ENCODE data around the gene LAMP5.

The LAMP5 gene

DNA sequence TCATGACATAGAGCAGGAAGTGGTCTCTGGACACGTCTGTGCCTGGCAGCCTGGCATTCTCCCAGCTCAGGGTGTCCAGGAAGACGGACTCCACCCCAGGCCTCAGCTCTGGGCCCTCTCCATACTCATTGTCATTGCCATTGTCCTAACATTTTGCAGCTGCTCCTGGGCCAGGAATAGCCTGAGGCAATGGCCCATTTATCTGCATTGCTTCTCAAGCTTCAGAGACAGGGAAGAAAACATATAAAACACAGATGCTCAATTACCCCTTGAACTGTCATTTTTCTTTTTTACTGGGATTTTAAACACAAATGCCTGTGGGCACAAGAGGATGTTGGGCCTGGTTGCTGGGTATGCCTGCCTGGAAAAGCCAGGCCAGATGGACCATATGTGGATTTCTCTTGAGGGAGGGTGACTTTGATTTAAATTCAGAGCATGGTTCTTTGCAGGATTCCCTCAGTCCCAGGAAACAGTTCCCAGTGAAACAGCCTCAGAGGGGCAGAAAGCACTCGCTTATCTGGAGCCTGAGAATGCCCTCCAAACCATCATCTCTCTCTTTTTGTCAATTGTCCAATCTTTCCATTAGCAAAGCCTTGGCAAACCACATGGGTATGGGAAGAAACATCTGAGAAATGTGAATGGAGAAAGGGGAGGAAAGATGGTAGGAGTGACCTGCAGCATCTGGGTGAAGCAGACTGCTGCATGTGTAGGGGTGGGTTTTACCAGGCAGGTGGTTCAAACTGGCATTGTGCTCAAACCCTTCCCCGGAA is 17.9 kb downstream of the LAMP5 start:
- DNase-seq (ENCODE audit: low read depth in 1 of 2, low spot score in 1 of 2): no peak

DNA sequence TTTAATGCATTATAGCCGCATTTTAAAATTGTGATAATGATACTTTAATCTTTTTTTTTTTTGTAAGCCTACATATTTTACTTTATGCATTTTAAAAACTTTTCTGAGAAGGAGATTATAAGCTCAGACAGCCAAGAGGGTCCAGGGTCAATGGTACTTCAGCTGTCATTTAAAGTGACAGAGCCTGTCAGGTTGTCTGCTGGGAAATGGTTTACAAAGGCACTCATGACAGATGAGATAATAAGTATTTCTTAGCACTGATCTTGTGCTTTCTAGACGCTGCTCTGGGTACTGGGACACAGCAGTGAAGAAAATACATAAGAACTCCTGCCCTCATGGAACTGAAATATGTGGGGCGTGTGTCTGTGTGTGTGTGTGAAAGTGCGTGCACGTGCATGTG is 19.6 kb downstream of the LAMP5 start:
- no peak for DNase-seq (ENCODE audit: low read depth in 1 of 2, low spot score in 1 of 2)

DNA sequence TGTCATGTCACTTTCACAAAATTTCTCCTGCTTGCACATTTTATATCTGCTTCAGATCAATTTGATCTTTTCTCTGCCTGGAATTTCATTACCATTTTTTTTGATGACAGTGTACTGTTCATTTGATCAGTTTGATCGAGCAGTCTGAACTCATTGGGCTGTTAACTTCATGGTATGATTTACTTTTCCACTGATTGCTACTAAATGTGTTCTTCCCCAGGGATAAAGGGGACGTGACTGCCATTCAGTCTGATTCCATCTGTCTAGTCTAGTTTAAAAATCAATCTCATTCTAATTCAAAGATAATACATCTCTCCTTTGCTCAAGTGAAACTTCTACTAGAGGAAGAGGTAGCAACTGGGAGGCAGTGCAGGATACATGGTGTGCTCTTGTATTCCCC is 21.1 kb downstream of the LAMP5 start:
- DNase-seq (ENCODE audit: low read depth in 1 of 2, low spot score in 1 of 2): no peak

DNA sequence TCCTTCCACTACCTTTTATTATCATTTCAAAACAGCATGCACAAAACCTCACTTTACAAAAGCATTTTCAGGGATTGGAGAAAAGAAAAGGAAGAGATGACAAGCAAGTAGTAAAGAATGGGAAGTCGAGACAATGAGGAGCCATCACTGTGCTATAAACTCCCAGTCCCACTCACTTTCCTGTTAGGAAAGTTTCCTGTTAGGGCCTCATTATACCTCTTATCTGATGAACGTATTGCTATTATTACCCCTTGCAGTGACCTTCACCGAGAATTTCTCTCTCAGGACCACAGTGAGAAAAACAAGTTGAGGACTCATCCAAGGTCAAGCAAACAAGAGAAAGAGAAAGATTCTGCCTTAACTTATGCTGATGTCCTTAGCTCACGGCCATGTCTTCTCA is 28.8 kb downstream of the LAMP5 start:
- no peak for DNase-seq (ENCODE audit: low read depth in 1 of 2, low spot score in 1 of 2)

DNA sequence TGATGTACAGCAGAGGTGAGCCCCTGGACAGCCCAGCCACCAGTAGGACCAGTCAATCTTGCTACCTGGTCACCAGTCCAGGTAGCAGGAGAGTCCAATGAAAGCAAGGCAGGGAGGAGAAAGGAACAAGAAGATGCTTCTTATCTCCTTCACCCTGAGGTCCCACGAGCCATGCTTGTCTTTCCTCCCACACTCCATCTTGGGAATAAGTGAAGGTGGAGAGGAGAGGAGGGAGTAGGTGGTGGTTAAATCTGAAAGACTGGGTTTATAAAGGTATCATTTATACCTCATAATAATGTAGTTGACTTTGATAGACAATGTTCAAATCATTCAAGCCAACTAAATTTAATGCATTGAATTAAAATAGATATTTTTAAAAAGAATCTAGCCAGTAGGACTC is 35.9 kb downstream of the LAMP5 start:
- DNase-seq (ENCODE audit: low read depth in 1 of 2, low spot score in 1 of 2): no peak

DNA sequence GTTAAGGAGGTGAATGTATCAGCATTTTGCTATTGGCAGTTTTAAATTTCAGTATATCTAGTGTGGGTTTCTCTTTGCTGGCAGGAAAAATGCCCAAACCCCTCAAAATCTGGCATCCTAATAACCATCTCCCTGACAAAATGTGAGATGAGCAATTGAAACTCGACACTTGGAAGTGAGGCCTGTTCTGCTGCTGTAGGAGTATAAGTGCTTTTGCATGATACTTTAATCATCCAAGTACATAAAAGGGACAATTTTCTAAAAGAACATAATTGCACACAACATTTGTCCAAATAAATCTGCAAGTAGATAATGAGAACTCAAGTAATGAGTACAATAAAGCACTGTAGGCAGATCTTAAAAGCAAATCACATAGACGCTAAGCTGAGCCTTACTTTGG is 36.5 kb downstream of the LAMP5 start:
- no peak for DNase-seq (ENCODE audit: low read depth in 1 of 2, low spot score in 1 of 2)

DNA sequence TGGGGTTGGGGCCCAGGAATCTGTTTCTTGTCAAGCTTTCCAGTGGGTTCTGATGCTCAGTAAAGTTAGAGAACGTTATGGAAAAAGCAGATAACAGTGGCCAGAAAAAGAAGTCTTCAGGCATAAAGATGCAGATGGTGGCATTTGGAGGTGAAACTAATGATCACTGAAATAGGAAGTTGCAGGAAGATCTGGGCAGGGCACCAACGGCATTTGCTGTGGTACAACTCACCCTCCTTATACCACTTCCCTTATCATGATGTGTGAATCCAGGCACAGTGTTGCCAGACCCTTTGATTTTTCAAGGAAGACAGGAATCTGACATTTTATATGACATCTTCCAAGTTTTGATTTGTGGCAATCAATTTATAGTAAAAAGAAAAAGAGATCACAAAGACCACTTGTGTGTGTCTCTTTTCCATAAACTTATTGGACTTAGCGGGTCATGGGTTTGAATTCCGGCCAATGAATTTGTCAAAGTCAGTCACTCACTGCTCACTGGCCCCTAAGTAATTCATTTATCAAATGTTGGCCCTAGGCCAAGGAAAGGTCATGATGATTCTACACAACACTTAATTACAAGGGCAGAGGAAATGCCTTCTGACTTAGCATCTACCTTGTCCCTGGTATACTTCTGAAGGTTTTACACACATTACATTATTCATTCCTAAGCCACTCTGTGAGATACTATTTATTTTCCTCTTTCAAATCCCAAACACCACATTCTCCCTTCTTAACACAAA is 37.6 kb downstream of the LAMP5 start:
- DNase-seq (ENCODE audit: low read depth in 1 of 2, low spot score in 1 of 2): no peak

DNA sequence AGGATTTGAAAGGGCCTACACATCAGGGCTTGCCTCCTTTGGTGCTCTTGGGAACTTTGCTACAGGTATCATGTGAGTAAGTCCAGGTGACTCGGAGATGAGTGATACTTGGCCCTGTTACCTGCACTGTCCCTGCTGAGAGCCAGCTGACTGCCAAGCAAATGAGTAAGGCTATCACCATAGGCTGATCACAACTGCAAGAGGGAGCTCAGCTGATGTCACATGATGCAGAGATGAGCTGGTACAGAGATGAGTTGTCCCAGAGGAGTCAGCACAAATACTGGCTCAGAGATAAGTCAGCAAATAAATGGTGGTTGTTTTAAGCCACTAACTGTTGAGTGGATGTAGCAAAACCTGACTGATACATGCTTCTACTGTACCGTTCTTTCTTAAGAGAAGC is 41.4 kb downstream of the LAMP5 start:
- DNase-seq (ENCODE audit: low read depth in 1 of 2, low spot score in 1 of 2): no peak

DNA sequence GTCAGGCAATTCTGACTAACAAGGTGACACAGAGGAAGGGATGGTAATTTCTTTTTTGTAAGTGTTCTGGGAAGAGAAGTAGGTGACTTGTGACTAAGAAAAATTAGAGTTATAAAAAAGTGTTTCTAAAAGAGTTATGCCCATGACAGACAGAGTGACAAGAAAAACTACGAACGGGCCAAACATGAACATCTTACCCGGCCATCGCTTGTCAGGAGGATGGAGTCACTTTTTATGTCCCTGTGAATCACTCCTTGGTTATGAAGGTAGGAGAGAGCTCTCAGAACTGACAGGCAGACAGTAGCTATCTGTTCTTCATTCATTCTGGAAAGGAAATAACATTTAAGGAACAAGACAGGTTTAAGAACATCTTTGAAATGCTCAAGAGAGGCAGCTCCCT is 43.0 kb downstream of the LAMP5 start:
- no peak for DNase-seq (ENCODE audit: low read depth in 1 of 2, low spot score in 1 of 2)

DNA sequence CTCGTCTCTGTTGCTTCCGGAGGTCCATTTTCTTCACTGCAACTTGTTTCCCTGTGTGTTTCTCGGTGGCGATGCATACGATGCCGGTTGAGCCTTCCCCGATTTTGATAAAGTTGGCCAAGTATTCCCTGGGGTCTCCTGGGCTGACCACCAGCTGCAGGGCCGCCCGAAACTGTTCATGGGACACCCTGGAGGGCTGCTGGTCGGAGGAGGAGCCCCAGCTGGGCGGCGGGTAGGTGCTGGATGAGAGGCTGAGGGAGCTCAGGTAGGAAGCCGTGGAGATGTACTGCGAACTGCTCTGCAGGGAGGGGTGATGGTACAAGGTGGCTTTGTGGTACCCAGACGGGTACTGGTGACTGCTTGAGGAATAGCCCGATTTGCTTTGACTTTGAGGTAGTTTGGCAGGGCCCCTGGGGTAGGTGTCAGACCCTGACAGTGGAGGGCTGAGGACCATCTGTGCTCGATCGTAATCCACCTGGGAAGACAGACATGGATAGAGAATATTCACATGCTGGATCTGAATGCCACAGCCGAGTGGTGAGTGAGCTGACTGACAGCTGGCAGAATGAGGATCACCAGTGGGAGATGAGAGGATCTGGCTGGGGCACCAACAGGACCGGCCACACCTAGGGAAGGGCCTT is 51.6 kb downstream of the LAMP5 start:
- DNase-seq (ENCODE audit: low read depth in 1 of 2, low spot score in 1 of 2): no peak

DNA sequence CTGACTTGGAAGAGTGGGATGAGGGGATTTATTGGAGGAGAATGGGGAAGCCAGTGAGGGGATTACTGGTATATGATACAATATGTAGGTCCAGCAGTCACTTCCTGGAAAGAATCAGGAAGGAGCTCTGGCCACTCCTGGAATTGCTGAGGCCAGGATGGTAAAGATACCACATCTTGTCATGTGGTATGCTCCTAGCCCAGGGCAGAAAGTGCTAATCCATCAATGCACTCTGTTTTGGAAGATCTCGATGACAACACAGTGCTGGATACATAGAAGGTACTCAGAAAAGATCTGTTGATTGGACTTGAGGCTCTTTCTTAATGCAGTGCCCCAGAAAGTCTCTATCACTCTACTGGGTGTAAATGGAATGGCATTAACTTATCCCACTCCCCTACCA is 52.6 kb downstream of the LAMP5 start:
- no peak for DNase-seq (ENCODE audit: low read depth in 1 of 2, low spot score in 1 of 2)

DNA sequence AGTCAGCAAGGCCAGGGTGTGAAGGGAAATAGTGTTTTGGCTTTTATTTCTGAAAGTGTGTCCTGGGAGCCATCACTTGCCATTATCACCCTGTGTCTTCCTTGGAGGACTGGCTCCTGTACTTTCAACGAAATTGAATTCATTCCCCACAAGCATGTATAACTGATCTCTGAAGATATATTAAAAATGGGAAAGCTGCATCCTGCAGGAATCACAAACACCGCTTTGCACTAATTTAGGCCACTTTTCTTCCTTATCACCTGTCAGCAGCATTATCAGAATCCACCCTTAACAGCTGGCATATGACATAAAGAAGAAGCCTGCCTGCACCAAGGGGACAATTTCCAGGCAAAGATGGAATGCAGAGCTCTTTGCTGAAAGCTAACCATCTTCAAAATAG is 56.2 kb downstream of the LAMP5 start:
- no peak for DNase-seq (ENCODE audit: low read depth in 1 of 2, low spot score in 1 of 2)

DNA sequence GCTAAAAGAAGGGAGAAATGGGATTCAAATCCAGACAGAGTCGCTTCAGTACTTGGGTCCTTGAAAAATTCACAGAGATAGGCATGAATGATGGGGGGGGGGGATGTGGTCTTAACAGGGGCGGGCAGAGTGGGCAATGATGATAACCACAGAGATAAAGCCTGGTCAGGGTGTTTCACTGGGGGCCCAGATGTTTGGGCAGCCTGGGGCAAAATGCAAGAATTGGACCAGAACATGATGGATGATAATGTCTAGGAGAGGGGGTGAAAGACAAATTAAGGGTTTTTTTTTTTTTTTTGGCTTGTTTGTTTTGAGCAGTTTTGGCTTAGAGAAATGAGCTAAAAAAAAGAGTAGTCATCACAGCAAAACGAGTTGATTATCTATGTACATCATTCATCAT is 57.4 kb downstream of the LAMP5 start:
- DNase-seq (ENCODE audit: low read depth in 1 of 2, low spot score in 1 of 2): no peak

DNA sequence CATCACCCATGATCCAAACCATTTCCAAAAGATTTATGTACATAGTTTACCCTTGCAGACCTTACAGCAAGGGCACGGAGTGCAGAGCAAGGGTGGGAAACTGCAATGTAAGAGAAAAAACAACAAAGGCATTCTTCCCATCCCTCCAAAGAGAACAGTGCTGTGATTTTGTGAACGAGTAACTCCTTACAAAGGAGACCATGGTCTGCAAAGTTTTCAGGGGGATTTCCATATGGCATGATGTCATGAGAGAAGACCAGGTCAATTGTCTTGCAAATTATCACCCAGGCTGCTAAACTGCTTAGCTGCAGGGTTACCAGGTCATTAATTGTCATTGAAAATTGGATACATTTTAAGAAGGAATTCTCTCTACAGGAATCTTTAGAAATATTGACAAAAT is 58.3 kb downstream of the LAMP5 start:
- no peak for DNase-seq (ENCODE audit: low read depth in 1 of 2, low spot score in 1 of 2)

DNA sequence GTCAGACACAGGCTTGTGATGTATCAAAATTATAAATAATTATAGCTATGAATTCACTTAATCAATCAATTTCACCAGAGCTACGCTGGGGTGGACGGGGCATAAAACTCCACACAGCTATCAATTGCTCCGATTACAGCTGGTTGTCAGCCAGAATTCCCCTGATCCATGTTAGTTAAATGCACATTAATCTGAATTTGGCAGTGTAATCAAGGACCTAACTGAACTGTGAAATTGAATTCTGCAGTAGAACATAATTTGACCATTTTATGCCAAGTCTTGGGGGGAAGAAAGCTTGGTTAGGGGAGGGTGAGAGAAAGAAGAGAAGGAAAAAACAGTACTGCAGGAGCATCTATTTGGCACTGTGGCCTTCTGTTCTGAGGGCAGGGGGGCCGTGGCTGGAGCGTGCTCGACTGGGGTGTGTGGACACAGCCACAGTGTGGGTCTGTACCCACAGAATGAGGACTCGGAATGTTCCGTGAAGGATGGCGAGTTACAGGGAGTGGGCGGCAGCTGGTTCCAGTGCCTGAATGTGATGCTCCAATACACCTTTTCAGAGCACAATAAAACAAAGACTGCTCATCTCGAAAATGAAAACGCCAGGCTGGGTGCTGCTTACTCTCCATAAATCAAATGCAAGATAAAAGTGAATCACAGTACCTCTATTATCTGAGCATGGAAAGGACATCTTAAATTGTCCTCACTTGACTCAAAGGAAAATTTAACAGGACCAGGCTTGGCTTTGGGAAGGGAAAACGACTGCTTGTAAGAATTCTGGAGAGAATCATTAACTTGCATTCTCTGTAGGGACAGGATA is 59.2 kb downstream of the LAMP5 start:
- DNase-seq (ENCODE audit: low read depth in 1 of 2, low spot score in 1 of 2): no peak

DNA sequence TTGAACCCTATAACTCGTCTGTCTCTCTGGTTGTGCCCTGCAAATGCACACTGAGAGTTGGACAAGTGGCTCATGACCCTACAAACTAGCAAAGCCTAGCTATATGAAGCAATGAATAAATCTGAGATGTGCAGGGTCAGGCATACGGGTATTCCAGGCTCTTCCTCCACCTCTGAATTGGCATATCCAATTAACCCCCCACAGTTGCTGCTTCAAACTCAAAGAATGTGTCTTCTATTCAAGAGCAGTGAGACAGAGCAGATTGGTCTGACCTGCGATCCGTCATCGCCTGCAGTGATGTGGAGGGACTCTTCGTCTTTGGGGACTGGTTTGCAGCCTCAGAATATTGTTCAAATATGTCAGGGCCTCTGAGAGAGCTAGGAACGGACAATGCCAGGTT is 59.8 kb downstream of the LAMP5 start:
- no peak for DNase-seq (ENCODE audit: low read depth in 1 of 2, low spot score in 1 of 2)

DNA sequence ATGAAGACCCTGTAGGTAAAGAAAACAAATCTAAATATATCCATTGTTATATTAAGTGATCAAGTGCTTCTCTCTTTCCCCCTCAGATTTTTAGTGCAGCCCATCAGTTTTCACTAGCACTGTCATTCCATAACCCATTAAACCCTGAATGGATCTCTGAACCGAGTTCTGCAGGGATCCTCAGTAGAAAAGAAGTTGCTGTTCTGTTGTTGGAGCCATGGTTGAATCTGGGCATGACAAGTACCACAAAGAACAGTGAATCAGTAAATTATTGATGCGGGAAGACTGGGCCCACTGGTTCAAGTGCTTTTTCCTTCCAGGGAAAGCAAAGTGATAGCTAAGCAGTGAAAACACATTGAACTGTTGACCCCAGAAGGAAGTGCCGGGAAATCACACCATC is 60.4 kb downstream of the LAMP5 start:
- DNase-seq (ENCODE audit: low read depth in 1 of 2, low spot score in 1 of 2): no peak

DNA sequence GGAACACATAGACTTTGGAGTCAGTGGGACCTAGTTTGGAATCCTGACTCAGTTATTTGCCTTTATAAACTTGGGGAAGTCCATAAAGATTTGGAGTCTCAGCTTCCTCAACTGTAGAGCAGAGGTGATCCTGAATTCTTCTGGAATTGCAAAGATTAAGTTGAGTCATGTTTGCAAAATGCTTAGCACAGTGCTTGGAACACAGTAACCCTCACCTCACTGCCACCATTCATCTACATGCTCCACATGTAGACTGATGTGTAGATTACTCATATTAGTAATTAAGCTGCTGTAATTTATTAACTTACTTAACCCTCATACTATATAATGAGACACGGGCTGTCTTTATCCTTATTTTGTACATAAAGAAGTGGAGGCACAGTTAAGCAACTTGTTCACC is 61.4 kb downstream of the LAMP5 start:
- no peak for DNase-seq (ENCODE audit: low read depth in 1 of 2, low spot score in 1 of 2)

DNA sequence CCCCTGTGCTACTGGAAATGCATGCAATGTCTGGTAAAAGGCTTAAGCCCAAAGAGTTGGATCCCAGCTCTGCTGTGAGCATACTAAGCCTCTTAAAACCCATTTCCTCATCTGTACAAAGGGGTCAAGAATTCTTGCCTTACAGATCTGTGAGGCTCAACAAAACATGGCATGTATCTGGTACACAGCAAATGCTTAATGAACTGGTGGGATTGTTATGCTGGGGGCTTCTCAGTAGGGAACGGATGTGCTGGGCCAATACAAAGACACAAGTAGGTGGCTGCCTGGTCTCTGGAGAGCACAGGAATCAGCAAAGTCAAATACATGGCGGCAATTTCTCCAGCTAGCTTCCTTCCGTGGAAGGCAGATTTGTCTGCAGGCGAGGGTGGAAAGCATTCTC is 62.3 kb downstream of the LAMP5 start:
- DNase-seq (ENCODE audit: low read depth in 1 of 2, low spot score in 1 of 2): no peak

DNA sequence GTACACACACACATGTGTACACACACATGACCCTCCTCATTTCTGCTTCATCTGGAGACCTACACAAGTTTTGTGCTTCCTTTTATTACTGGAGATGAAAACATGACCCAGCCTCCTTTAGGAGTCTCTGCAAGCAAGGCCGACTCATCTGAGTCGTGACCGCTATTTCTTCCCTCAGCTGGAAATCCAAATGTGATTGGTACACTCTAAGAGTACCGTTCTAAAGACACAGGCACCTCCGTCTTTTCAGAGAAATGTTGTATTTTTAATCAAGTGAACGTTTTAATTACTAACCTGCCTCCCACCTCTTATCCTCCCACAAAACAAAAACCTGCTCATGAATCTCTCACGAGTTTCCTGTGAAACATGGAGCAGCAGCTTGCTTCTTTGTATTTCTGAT is 63.0 kb downstream of the LAMP5 start:
- no peak for DNase-seq (ENCODE audit: low read depth in 1 of 2, low spot score in 1 of 2)

DNA sequence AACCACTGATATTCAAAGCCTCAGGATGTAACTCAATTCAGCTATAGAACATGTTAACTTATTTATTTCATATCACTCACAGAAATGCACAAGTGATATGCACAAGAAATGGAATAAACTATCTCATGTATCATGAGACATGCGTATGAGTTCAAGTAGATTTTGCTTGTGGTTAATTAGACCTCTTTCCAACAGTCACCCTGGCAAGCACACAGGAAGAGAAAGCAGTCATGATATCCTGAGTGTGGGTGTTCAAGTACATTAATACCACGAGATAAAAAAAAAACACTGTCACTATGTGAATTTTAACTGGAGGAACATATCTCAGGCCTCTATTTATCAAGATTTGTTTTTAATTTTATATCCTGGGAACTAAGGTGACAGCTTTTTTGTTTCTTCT is 64.2 kb downstream of the LAMP5 start:
- DNase-seq (ENCODE audit: low read depth in 1 of 2, low spot score in 1 of 2): no peak
